Stimulated activated CD8-positive, alpha-beta memory T cell treated with anti-CD3 and anti-CD28 coated beads, Interleukin-4, amount 100 ng/mL, for 24 hours (primary cell): Measurements from ENCODE around the gene LITAF.
"Not testable (repeated sequence)": the region's sequence is repeated elsewhere in the genome, so short reads cannot be mapped to it uniquely, and the experiment has no call there.

Experiments used
- DNase-seq: peaks from one replicate; pipeline ENCODE4 v3.0.0-alpha.2; 2020; ENCODE audit warnings: low read depth

LITAF gene

DNA sequence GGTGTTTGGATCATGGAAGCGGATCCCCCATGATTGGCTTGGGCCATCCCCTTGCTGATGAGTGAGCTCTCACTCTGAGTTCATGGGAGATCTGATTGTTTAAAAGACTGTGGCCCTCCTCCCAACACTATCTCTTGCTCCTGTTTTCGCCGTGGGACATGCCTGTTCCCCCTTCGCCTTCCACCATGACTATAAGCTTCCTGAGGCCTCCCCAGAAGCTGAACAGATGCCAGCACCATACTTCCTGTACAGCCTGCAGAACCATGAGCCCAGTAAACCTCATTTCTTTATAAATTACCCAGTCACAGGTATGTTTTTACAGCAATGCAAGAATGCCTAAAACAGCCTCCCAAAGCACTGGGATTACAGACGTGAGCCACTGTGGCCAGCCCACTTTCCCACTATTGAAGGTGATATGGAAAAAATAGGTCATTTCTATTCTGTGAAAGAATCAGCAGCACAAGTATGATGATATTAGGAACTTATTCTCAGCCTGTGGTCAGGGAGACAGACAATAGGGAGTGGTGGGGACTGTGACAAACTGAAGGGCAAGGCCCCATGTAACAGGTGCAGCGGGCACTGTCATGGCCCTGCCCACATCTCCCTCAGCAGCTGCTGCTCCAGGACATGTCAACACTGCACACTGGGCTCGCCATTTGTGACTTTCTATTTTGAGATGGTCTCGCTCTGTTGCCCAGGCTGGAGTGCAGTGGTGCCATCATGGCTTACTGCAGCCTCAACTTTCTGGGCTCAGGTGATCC, 33.7 kb upstream of the LITAF start:
- DNase-seq: no peak

DNA sequence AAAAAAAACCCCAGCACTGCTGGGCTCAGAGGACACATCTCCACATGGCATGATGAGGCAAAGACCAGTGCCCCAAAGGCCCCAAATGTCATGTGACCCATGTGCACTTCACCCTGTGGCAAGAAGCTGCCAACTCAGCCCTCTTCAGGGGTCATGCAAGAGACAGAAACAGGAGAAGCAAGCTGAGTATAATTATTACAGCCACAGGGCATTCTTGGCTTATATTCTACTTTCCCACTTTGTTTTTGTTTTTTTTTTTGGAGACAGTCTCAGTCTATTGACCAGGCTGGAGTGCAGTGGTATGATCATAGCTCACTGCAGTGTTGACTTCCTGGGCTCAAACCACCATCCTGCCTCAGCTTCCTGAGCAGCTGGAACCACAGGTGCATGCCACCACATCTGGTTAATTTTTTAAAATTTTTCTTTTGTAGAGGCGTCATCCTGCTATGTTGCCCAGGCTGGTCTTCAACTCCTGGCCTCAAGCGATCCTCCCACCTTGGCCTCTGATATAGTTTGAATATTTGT, 32.7 kb upstream of the LITAF start:
- DNase-seq: no peak

- DNase-seq: no peak
These were observed 31.5 kb upstream of the LITAF start for GRCh38 chr16:11618107-11618717.

GRCh38 chr16:11615748-11616447, 29.2 kb upstream of the LITAF start:
- DNase-seq: no peak

- no peak for DNase-seq
These were observed 28.0 kb upstream of the LITAF start for GRCh38 chr16:11614587-11615175.

GRCh38 chr16:11613381-11614303, 26.9 kb upstream of the LITAF start:
- DNase-seq: no peak

GRCh38 chr16:11612665-11613025, 25.9 kb upstream of the LITAF start:
- DNase-seq: no peak

DNA sequence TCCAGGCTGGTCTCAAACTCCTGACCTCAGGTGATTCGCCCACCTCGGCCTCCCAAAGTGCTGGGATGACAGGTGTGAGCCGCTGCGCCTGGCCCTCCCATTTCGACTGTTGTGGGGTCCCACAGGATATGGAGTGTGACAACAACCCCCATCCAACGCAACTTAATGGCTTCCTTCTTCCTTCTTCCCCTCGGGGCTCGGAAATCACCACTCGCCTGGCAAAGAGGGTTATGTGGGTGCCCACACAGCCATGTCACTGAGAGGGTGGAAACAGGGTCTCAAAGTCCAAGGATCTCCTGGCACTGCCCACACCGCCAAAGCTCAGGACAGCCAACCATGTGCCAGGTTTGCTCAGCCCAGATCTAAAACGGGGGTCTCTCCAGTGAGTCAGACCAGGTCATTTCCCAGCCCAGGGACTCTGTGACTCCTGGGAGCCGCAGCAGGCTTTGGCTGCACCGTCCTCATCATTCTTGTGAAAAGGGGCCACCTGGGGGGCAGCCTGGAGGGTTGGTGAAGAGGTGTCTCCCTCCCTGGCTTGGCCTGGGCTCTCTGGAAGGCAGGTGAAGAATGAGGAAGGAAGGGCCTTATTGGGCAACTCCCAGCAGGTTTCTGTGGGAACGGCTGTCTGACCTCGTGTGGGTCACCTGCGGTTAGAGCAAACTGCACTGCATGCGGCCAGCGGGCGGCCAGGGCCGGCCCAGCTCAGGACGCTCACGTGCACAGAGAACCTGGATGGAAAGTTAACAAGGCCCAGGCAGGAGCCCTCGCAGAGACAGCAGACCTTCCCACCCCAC, 25.3 kb upstream of the LITAF start:
- no peak for DNase-seq

- DNase-seq: no peak
These were observed 23.9 kb upstream of the LITAF start for GRCh38 chr16:11610580-11610979.

DNA sequence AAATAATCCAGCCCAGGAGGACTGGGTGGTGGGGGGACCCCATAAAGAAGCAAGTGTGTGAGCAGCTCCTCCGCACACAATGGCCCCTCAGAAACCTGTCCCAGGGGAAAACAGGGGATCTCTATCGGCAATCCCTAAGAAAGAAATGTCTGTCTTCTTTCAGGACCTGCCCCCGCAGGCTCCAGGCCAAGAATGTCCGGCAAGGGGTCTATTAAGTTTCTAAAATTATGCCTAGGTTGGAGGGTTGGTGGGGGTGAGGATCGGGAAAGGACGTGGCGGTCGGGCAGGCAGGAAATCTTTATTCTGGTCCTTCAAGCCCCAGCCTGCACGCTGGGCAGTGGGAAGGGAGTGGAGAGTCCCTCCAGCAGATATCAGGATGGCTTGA, 23.4 kb upstream of the LITAF start:
- DNase-seq: no peak

DNA sequence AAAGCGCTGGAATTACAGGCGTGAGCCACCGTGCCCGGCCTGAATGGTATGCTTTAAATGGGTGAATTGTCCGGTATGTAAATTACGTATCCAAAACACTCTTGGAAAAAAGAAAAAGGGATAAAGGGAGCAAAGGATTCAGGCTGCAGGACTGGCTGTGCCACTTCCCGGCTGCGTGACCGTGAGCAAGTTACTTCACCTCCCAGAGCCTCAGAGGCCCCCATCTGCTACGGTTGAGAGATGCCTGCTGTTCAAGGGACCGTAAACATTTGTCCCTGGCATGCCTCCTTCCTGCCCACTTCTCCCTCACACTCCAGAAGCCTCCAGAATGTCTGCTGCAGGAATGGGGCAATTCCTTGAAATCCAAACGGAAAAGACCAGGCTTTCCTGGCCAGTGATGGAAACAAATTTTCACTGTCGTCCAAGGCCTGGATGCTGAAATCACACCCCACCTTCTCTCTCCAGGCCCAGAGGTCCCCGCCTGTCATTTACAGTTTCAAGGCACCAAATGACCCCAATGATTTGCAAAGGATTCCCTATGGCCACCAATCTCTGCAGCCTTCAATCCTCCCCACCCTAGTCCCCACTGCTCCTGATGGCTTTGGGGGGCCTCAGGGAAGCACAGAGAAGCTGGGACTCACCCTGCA, 22.9 kb upstream of the LITAF start:
- DNase-seq: no peak

DNA sequence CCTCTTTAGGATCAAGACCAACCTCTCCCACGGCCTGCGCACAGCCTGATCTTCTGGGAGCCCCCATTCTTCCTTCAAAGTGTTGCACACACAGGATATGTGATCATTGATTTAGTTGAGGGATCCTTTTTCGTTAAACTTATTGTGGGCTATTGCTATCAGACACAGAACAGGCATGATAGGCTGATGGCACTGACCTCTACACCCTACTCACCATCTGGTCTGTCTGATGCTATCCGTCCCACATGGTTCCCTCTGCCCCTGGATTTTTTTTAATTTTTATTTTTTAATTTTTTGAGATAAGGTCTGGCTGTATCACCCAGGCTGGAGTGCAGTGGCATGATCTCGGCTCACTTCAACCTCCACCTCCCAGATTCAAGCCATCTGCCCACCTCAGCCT, 19.2 kb upstream of the LITAF start:
- DNase-seq: no peak

- no peak for DNase-seq
These were observed 18.8 kb upstream of the LITAF start for GRCh38 chr16:11605564-11605886.

- no peak for DNase-seq
These were observed 18.3 kb upstream of the LITAF start for GRCh38 chr16:11604783-11605563.

- DNase-seq: not testable (repeated sequence)
These were observed 17.6 kb upstream of the LITAF start for GRCh38 chr16:11604296-11604695.

DNA sequence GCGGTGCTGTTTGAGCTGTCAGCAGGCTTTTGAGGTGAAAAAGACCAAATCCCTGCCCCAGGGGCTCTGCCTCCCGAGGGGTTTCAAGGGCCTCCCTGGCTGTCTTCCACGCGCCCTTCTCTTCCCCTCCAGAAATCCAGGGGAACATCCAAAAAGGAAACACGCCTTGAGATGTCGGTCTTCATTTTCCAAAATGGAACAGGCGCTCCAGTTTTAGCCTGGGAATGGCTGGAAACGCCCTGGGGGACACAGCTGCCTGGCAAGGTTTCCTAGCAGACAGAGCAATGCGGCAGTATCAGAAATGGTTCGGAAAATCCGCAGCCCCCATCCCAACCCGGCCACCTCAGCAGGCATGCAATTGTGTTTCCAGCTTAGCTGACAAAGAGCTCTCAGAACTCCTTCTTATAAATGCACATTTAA, 16.6 kb upstream of the LITAF start:
- no peak for DNase-seq

GRCh38 chr16:11602321-11602720, 15.6 kb upstream of the LITAF start:
- no peak for DNase-seq

DNA sequence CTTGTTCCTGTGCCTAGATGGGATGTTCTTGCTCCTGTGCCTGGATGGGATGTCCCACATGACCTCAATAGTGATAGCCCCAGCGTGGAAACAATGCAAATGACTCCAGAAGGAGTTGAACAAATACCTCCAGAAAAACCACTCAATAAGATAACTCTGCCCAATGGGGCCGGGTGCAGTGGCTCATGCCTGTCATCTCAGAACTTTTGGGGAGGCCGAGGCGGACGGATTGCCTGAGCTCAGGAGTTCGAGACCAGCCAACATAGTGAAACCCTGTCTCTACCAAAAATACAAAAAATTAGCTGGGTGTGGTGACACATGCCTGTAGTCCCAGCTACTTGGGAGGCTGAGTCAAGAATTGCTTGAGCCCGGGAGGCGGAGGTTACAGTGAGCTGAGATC, 15.2 kb upstream of the LITAF start:
- no peak for DNase-seq

GRCh38 chr16:11601425-11601824, 14.7 kb upstream of the LITAF start:
- DNase-seq: no peak

DNA sequence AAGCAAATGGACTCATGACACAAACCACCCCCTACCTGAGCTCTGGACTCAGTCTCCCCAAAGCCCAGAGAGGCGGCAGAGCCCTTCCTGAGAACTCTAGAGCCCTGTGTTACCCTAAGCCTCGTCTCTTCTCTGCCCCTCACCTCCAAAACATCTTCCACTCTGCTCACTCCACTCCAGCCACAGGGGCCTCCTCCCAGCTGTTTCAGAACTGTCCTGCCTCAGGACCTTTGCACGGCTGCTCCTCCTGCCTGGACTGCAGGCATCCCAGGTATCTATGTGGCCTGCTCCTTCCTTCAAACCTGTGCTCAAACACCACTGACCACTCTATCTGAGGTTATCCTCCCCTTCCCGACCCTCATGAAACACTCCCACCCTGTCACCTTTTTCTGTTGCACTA, 12.9 kb upstream of the LITAF start:
- DNase-seq: no peak
